Right hindlimb (tissue), 1 donor: Measurements from ENCODE around the gene FLVCR2.
"Not testable (repeated sequence)": the region's sequence is repeated elsewhere in the genome, so short reads cannot be mapped to it uniquely, and the experiment has no call there.

ENCODE experiments used
- DNase-seq: peaks from one replicate; pipeline ENCODE4 v3.0.0-alpha.2; 2018

Gene FLVCR2

GRCh38 chr14:75600100-75600499, 21.7 kb downstream of the FLVCR2 start:
- not testable (repeated sequence) for DNase-seq

GRCh38 chr14:75601061-75601460, 22.6 kb downstream of the FLVCR2 start:
- not testable (repeated sequence) for DNase-seq

- DNase-seq, result no peak
Measured at GRCh38 chr14:75602503-75602902, 24.1 kb downstream of the FLVCR2 start.

GRCh38 chr14:75604979-75605851, 26.8 kb downstream of the FLVCR2 start:
- peak; percentile 41 for DNase-seq

GRCh38 chr14:75605916-75606315, 27.5 kb downstream of the FLVCR2 start:
- DNase-seq, result no peak

- no peak for DNase-seq
Measured at GRCh38 chr14:75607044-75607443, 28.6 kb downstream of the FLVCR2 start.

GRCh38 chr14:75607842-75608640, 29.6 kb downstream of the FLVCR2 start:
- no peak for DNase-seq

- DNase-seq, result no peak
Measured at GRCh38 chr14:75609116-75609515, 30.7 kb downstream of the FLVCR2 start.

- DNase-seq, result no peak
Measured at GRCh38 chr14:75609606-75610475, 31.4 kb downstream of the FLVCR2 start.

- no peak for DNase-seq
Measured at GRCh38 chr14:75610834-75611233, 32.4 kb downstream of the FLVCR2 start.

GRCh38 chr14:75612157-75612556, 33.7 kb downstream of the FLVCR2 start:
- DNase-seq, result no peak

- no peak for DNase-seq
Measured at GRCh38 chr14:75614179-75614578, 35.8 kb downstream of the FLVCR2 start.

- no peak for DNase-seq
Measured at GRCh38 chr14:75615200-75615599, 36.8 kb downstream of the FLVCR2 start.

- DNase-seq, result no peak
Measured at GRCh38 chr14:75619548-75619947, 41.1 kb downstream of the FLVCR2 start.

- no peak for DNase-seq
Measured at GRCh38 chr14:75625034-75625433, 46.6 kb downstream of the FLVCR2 start.

GRCh38 chr14:75626396-75626795, 48.0 kb downstream of the FLVCR2 start:
- DNase-seq, result no peak

- no peak for DNase-seq
Measured at GRCh38 chr14:75626863-75627262, 48.4 kb downstream of the FLVCR2 start.

- DNase-seq, result no peak
Measured at GRCh38 chr14:75627406-75627805, 49.0 kb downstream of the FLVCR2 start.

GRCh38 chr14:75628816-75629215, 50.4 kb downstream of the FLVCR2 start:
- no peak for DNase-seq

GRCh38 chr14:75630695-75631452, 52.5 kb downstream of the FLVCR2 start:
- no peak for DNase-seq

- no peak for DNase-seq
Measured at GRCh38 chr14:75631453-75631831, 53.0 kb downstream of the FLVCR2 start.

GRCh38 chr14:75634848-75635247, 56.4 kb downstream of the FLVCR2 start:
- DNase-seq, result no peak
